GM20000 (cell line): ENCODE data around the gene RAB1B.

Experiments used
- DNase-seq: peaks from one replicate; pipeline ENCODE4 v3.0.0; 2012; ENCODE audit warnings: low spot score
- CTCF ChIP-seq: IDR thresholded peaks from 2 replicates; pipeline ENCODE4 v1.5.1; 2012; ENCODE audit warnings: mild to moderate bottlenecking, control low read depth; ENCODE audit errors: extremely low read depth, missing control alignments

The RAB1B gene

DNA sequence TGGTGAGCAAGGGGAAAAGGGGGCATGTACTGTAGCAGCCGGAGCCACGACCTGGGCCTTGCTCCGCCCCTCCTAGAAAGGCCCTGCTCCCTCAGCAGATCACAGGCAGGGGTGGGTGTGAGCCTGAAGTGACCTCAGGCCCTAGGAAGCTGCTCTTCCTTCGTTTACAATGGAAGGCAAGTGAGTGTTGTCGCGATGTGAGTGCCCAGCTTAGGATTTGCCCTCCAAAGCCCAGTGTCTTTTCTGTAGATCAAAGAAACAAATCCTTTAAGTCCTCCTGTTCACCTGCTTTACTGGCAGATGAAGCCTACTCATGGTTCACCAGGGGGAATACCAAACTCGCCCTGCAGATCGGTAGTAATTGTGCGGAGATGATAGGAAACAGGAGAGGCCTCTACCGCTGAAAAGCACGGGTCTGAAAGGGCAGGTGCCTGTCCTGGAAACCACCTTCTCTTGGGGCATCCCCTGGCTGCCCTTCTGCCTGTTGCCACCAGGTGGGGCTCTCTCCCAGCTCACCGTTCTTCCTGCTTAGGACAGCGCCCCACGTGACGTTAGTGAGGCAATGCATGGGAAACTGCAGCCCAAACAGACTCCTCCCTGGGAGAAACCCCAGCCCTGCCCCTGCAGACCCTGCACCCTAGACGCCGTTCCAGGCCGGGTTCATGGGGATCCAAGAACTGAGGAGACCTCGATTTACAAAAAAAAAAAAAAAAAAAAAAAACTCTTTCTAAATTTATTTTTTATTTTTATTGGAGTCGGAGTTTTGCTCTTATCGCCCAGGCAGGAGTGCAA lies 45.9 kb upstream of the RAB1B start:
- peak; percentile 100 for TF ChIP-seq CTCF
- DNase-seq, result peak; percentile 92

DNA sequence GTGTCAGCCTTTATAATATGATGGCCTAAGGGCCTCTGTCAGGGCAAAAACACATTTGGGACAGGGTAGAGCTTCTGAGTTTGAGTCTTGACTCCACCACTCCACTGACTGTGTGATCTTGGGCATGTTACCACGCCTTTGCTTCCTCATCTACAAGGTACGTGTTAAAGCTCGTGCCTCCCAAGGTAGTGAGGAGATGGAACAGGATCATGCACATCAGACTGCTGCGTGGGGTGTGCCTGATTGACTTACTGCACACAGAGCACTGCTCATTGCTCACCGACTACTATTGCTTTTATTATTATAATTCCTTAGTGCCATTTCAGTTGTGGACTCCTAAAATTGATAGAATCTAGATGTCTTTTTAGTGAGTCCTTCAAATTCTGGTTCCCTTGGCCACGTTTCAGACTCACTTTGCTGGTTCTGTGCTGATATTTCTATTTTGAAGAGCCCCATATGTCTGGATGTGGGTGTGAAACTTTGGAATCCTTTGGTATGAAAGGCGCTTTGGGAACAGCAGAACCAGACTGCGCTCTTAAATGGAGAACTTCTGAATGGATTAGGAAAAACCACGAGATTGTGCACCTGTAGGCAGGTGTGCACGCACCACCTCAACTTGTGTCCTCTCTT lies 44.1 kb upstream of the RAB1B start:
- TF ChIP-seq CTCF, result no peak
- DNase-seq, result no peak

DNA sequence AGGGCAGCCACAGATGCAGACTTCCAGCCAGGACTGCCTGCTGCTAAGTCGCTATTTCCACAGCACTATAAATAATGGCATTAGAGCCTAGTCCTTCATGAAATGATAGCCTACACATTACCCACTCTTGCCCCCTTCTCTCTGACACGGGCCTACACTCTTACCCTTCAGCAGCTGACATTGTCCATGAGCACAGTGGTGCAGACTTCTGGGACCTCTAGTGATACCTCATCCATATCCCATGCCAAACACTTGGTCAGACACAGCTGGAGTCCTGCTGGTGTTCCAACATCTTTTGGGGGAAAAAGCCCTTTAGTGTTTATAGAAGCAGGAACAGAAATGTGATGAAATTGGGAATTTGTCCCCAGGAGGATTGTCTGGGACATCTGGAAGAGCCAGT lies 43.4 kb upstream of the RAB1B start:
- no peak for DNase-seq
- no peak for TF ChIP-seq CTCF

GRCh38 chr11:66226101-66226500 lies 42.3 kb upstream of the RAB1B start:
- no peak for DNase-seq
- TF ChIP-seq CTCF, result no peak

- DNase-seq, result no peak
Measured at GRCh38 chr11:66227700-66228099, 40.7 kb upstream of the RAB1B start.

DNA sequence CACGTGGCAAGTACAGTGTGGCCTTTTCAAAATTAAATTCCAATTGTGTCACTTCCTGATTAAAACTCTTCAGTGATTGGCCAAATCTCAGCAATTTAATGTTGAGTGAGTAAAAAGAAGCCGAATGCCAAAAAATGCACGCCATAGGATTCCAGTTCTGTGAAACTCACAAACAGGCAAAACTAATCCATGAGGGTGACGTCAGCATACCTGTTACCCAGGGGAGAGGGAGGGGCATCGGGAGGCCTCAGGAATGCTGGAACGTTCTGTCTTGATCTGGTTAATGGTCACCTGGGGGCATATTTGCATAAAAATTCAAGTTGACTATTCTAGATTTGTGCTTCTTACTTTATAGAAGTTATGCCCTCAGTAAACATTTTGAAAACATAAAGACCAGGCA lies 39.9 kb upstream of the RAB1B start:
- DNase-seq, result no peak
- no peak for TF ChIP-seq CTCF

More at GRCh38 chr11:66227700-66228099, 40.7 kb upstream of the RAB1B start:
- TF ChIP-seq CTCF, result no peak

- no peak for TF ChIP-seq CTCF
- no peak for DNase-seq
Measured at GRCh38 chr11:66230156-66230555, 38.3 kb upstream of the RAB1B start.
